ENCODE results near the gene ANKAR.
"Not testable (repeated sequence)": the region's sequence is repeated elsewhere in the genome, so short reads cannot be mapped to it uniquely, and the experiment has no call there.

Gene ANKAR

DNA sequence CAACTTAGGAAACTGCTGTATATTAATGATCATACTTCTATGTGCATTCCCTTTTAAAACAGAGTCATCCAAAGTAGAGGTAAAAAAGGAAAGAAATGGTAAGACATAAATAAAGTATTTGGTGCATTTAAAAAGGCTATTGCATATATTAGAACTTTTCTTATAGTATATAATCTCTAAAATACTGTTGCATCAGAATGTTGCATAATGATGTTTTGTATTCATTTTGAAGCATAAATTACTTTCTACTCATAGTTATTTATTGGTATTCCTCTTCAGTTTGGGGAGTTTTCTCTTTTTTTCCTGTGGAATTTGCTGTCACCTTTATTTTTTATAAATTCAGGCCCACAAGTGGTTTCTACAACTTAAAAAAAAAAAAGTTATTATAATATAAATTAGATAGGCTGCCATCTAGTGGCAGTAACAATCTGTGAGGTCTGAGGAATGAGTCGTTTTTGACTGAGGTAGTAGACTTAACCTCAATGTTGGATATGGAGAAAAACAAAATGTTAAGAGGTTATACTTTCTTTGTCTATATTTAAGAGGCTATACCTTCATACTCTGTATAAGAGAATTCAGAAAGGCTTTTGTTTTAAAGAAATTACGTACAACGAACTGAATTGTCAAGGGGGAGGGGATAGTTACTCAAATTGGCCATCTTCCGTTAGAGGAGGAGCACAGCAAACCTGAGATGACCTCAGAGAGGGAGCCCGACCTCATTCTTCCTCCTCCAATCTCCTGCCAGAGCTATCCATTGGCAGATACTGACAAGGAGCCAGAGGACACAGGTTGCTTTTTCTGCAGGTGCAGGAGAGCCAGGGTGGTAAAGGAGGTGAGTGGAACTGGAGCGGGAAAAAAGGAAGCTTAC, 23.8 kb downstream of the ANKAR start:
- in situ Hi-C loops (cut with MboI; ENCODE audit: low sequenced_read_pairs): no loop called here

DNA sequence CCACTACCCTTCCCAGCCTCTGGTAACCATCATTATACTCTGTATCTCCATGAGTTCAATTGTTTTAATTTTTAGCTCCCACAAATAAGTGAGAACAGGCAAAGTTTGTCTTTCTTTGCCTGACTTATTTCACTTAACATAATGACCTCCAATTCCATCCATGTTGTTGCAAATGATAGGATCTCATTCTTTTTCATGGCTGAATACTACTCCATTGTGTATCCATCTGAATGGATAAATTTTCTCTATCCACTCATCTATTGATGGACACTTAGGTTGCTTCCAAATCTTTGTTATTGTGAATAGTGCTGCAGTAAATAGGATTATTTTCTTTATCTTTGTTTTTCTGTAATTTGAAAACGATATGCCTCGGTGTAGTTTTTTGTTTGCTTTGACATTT, 26.2 kb downstream of the ANKAR start:
- in situ Hi-C loops (cut with MboI; ENCODE audit: low sequenced_read_pairs): no loop called here

DNA sequence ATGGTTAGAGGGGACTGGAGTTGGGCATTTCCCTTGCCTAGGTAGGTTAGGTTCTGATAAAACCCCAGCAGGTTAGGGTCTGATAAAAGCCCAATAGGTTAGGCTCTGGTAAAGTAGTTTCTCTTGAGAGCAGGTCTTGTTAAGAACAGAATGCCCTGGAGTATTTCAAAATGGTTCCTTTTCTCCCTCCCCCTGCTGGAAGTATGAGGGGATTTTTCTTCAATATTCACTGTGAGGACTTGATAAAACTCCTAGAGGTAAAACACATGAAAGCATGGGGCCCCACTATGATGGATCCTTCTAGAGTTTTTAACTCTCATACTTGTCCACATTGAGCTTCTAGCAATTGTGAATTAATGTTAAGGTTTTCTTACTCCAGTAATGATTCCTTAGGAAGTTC, 27.6 kb downstream of the ANKAR start:
- in situ Hi-C loops (cut with MboI; ENCODE audit: low sequenced_read_pairs): no loop called here

DNA sequence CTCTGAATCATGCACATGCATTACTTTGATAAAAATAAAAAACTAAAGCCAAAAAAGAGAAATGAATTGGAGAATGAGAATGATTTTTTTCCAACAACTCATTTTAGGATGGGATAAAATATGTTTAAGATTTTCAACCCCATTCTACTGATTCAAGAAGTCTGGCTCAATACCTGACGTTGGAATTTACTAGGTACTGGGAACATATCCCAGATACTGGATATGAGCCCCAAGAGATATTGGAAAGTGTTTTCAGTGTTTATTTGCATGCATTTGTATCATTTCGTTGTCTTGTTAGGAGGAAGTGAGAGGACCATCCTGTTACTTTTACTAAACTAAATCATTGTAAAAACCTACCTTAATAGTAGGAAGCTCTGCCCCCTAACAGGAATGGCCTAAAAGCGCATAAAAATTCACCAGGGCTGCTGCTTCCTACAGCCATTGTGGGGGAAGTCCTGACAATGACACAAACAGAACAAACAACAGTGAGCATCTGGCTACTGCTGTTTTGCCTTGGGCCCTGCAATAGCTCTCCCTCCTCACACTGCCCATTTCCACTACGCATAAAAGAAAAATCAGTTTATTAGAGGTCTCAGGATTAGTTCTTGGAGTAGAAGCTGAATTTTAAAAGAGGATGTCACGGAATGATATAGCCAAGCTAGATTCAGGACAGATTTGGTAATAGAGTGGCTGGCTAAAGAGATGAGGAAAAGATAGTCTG, 35.2 kb downstream of the ANKAR start:
- in situ Hi-C loops (cut with MboI; ENCODE audit: low sequenced_read_pairs): no loop called here

DNA sequence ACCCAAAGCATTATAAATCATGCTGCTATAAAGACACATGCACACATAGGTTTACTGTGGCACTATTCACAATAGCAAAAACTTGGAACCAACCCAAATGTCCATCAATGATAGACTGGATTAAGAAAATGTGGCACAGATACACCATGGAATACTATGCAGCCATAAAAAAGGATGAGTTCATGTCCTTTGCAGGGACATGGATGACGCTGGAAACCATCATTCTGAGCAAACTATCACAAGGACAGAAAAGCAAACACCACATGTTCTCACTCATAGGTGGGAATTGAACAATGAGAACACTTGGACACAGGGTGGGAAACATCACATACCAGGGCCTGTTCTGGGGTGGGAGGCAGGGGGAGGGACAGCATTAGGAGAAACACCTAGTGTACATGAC, 43.1 kb downstream of the ANKAR start:
- in situ Hi-C loops (cut with MboI; ENCODE audit: low sequenced_read_pairs): not testable (repeated sequence)

DNA sequence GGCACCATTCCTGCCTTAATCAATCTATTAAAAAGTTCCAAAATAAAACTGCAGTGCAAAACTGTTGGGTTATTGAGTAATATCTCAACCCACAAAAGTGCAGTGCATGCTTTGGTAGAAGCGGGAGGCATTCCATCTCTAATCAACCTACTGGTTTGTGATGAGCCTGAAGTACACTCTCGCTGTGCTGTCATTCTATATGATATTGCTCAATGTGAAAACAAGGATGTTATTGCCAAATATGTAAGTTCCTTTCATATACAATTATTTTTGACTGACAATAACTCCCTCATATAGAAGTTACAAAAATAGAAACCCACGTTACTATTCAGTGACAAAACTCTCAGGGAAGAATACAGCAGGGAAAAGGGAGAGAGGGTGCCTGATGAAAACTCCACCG, 45.1 kb downstream of the ANKAR start:
- in situ Hi-C loops (cut with MboI; ENCODE audit: low sequenced_read_pairs): no loop called here

DNA sequence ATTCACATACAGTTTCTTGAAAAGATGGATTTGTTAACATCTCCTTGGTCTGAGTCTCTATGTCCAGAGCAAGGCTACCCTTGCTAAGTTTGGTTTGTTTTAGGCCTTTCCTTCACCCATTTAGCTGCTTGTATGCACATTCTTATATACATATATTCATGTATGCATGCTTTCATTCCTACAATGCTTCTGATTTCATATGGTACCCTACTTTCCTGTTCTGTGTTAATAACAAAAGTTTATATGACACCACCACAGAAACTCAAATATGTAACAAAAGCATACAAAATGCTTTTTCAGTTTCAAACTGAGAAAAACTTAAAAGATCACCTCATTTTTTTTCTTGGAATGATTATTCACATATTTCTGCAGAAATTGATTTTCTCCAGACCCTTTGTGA, 48.7 kb downstream of the ANKAR start:
- in situ Hi-C loops (cut with MboI; ENCODE audit: low sequenced_read_pairs): no loop called here

All from HL-60/S4 (cell line).